ENCODE results near the gene ZDHHC5. TPM values are rescaled to one million over a fixed set of nuclear protein-coding genes. Genes with fewer than 3 reads are reported as not detected.
"Not testable (repeated sequence)": the region's sequence is repeated elsewhere in the genome, so short reads cannot be mapped to it uniquely, and the experiment has no call there.

The ZDHHC5 gene
- total RNA-seq, 1 donor from 2014 or later = 41.8 TPM

- Histone ChIP-seq H3K9ac (peak within 1 kb of the TSS; percentile 91), H2AFZ (replicated peaks) (peak within 1 kb of the TSS; percentile 93), H4K20me1 (ENCODE audit: low read depth) (peaks cover 15% of the 10 kb centered on the region), H3K9me3 (ENCODE audit: low read depth) (no peaks in the 10 kb centered on the region), H3K4me1 (peaks cover 12% of the 10 kb centered on the region), H3K79me2 (ENCODE audit: low read depth) (peaks cover 63% of the 10 kb centered on the region), H3K36me3 (no peaks in the 10 kb centered on the region), H3K27me3 (no peaks in the 10 kb centered on the region), H3K4me3 (peak within 1 kb of the TSS; percentile 98), H3F3A (ENCODE audit: low read depth) (peaks cover 12% of the 10 kb centered on the region), H3K27ac (peak within 1 kb of the TSS; percentile 95), H3K4me2 (peak within 1 kb of the TSS; percentile 97)
- peak; percentile 18 for TF ChIP-seq EZH2 (IDR thresholded peaks at IDR 0.05)
- TF ChIP-seq EZH2phosphoT487 (IDR thresholded peaks at IDR 0.05) = no peak
- no peak for TF ChIP-seq CTCF (IDR thresholded peaks at IDR 0.05)
- peak; percentile 98 for DNase-seq (ENCODE audit: low spot score)
- Mint-ChIP-seq H3K4me1 (peaks cover 24% of the 10 kb centered on the region), H3K4me3 (peak within 1 kb of the TSS; percentile 99), H3K27ac (peak within 1 kb of the TSS; percentile 91), H3K36me3 (peaks cover 9% of the 10 kb centered on the region), H3K9me3 (peaks cover 4% of the 10 kb centered on the region), H3K27me3 (ENCODE audit: insufficient read depth, low read depth) (peaks cover 2% of the 10 kb centered on the region)
Observed at GRCh38 chr11:57712256-57713150, 44.6 kb downstream of the ZDHHC5 start, which contains the start of gene TMX2. TMX2 (plus strand) TSS chr11:57712593; CDS start chr11:57712619, 26 bp downstream.

GRCh38 chr11:57713835-57714234 lies 45.9 kb downstream of the ZDHHC5 start:
- peaks cover 15% of the 10 kb centered on the region for H4K20me1 ChIP-seq (ENCODE audit: low read depth)
- H3K27me3 ChIP-seq = no peaks in the 10 kb centered on the region
- H3K79me2 ChIP-seq (ENCODE audit: low read depth) = peaks cover 64% of the 10 kb centered on the region
- no peaks in the 10 kb centered on the region for H3K36me3 ChIP-seq
- H3K36me3 Mint-ChIP-seq = peaks cover 16% of the 10 kb centered on the region
- no peaks in the 10 kb centered on the region for H3K9me3 ChIP-seq (ENCODE audit: low read depth)
- H3K9ac ChIP-seq = no peak overlapping the region
- peaks cover 24% of the 10 kb centered on the region for H3K4me1 Mint-ChIP-seq
- peaks cover 2% of the 10 kb centered on the region for H3K27me3 Mint-ChIP-seq (ENCODE audit: insufficient read depth, low read depth)
- no peak overlapping the region for H3K27ac Mint-ChIP-seq
- peaks cover 12% of the 10 kb centered on the region for H3F3A ChIP-seq (ENCODE audit: low read depth)
- H3K27ac ChIP-seq = no peak overlapping the region
- H3K4me3 Mint-ChIP-seq = peak overlapping the region; percentile 99
- H3K9me3 Mint-ChIP-seq = peaks cover 9% of the 10 kb centered on the region
- peak overlapping the region; percentile 98 for H3K4me3 ChIP-seq
- no peak overlapping the region for H2AFZ ChIP-seq (replicated peaks)
- H3K4me2 ChIP-seq = peak overlapping the region; percentile 97
- TF ChIP-seq CTCF (IDR thresholded peaks at IDR 0.05) (no peak), EZH2 (IDR thresholded peaks at IDR 0.05) (no peak), EZH2phosphoT487 (IDR thresholded peaks at IDR 0.05) (no peak)
- no peak for DNase-seq (ENCODE audit: low spot score)
- H3K4me1 ChIP-seq = peaks cover 12% of the 10 kb centered on the region

GRCh38 chr11:57716726-57717125 lies 48.8 kb downstream of the ZDHHC5 start:
- H2AFZ ChIP-seq (replicated peaks); H3K4me3 Mint-ChIP-seq; H3F3A ChIP-seq (ENCODE audit: low read depth); H3K36me3 ChIP-seq; H3K27ac Mint-ChIP-seq; H3K9ac ChIP-seq; H3K4me2 ChIP-seq; H3K4me1 ChIP-seq; H3K9me3 Mint-ChIP-seq; H4K20me1 ChIP-seq (ENCODE audit: low read depth); H3K27me3 ChIP-seq; H3K4me3 ChIP-seq; DNase-seq (ENCODE audit: low spot score); H3K27ac ChIP-seq; H3K9me3 ChIP-seq (ENCODE audit: low read depth); H3K27me3 Mint-ChIP-seq (ENCODE audit: insufficient read depth, low read depth): not testable (repeated sequence)
- H3K4me1 Mint-ChIP-seq = peaks cover 15% of the 10 kb centered on the region
- peaks cover 18% of the 10 kb centered on the region for H3K36me3 Mint-ChIP-seq
- H3K79me2 ChIP-seq (ENCODE audit: low read depth) = peaks cover 73% of the 10 kb centered on the region

GRCh38 chr11:57727185-57727584 lies 59.3 kb downstream of the ZDHHC5 start:
- TF ChIP-seq EZH2 (IDR thresholded peaks at IDR 0.05) (no peak), EZH2phosphoT487 (IDR thresholded peaks at IDR 0.05) (no peak), CTCF (IDR thresholded peaks at IDR 0.05) (no peak)
- no peaks in the 10 kb centered on the region for H3K36me3 ChIP-seq
- Mint-ChIP-seq H3K4me1 (no peaks in the 10 kb centered on the region), H3K27me3 (ENCODE audit: insufficient read depth, low read depth) (no peaks in the 10 kb centered on the region), H3K36me3 (peaks cover 9% of the 10 kb centered on the region), H3K27ac (no peak overlapping the region), H3K4me3 (no peak overlapping the region), H3K9me3 (no peaks in the 10 kb centered on the region)
- no peaks in the 10 kb centered on the region for H3K27me3 ChIP-seq
- H3K9me3 ChIP-seq (ENCODE audit: low read depth) = no peaks in the 10 kb centered on the region
- DNase-seq (ENCODE audit: low spot score) = no peak
- no peak overlapping the region for H3K4me2 ChIP-seq
- peaks cover 13% of the 10 kb centered on the region for H3F3A ChIP-seq (ENCODE audit: low read depth)
- no peak overlapping the region for H3K4me3 ChIP-seq
- peaks cover 8% of the 10 kb centered on the region for H3K4me1 ChIP-seq
- H2AFZ ChIP-seq (replicated peaks) = no peak overlapping the region
- H4K20me1 ChIP-seq (ENCODE audit: low read depth) = peaks cover 8% of the 10 kb centered on the region
- H3K9ac ChIP-seq = no peak overlapping the region
- no peak overlapping the region for H3K27ac ChIP-seq
- H3K79me2 ChIP-seq (ENCODE audit: low read depth) = peaks cover 88% of the 10 kb centered on the region
